A673 (cell line): ENCODE data around the gene INPP4A.

ENCODE experiments used
- EZH2 ChIP-seq: fragments of 200-600 bp; sonication (generic); IDR thresholded peaks from 2 replicates; pipeline ENCODE4 v1.6.1; 2017; ENCODE audit warnings: borderline replicate concordance, low read depth, mild to moderate bottlenecking, mixed read lengths, antibody characterized with exemption, low read length; ENCODE audit not compliant: poor library complexity, severe bottlenecking
- TF ChIP-seq, protein P1 (sequence below): fragments of 300-800, 200-600 bp; sonication (generic); conservative IDR thresholded peaks from 2 replicates; pipeline ENCODE4 v1.5.1; 2017; ENCODE audit warnings: low read depth, mild to moderate bottlenecking, antibody characterized with exemption, low read length, moderate library complexity, mixed read lengths

DNA sequence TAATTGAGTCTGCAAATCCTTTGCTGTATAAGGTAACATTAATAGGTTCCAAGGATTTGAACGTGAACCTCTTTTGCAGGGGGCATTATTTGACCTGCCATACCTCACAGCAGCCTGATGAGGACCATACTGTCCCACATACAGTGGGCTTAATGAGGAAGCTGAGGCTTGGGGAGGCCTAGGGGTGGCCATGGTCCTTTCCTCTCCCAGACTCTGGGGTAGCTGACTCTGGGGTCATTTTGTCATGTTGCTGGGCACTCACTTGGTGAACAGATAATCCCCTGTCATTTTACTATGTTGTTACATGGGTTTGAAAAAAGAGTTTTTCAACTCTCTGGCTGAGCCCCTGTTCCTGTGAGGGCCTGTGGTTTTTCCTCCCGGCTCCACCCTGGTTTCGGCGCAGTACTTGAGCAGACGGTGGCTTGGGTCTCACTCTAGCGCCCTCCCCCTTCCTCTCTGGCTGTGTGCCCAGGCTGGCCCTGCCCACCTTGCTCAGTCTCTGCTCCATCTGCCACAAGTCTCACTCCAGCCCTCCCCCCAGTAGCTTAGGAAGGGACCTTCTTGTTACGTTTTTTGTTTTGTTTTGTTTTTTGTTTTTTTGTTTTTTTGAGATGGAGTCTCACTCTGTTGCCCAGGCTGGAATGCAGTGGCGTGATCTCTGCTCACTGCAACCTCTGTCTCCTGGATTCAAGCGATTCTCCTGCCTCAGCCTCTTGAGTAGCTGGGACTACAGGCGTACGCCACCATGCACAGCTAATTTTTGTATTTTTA is 21.0 kb downstream of the INPP4A start:
- TF ChIP-seq, protein P1, sequence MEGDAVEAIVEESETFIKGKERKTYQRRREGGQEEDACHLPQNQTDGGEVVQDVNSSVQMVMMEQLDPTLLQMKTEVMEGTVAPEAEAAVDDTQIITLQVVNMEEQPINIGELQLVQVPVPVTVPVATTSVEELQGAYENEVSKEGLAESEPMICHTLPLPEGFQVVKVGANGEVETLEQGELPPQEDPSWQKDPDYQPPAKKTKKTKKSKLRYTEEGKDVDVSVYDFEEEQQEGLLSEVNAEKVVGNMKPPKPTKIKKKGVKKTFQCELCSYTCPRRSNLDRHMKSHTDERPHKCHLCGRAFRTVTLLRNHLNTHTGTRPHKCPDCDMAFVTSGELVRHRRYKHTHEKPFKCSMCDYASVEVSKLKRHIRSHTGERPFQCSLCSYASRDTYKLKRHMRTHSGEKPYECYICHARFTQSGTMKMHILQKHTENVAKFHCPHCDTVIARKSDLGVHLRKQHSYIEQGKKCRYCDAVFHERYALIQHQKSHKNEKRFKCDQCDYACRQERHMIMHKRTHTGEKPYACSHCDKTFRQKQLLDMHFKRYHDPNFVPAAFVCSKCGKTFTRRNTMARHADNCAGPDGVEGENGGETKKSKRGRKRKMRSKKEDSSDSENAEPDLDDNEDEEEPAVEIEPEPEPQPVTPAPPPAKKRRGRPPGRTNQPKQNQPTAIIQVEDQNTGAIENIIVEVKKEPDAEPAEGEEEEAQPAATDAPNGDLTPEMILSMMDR: no peak
- no peak for TF ChIP-seq EZH2
